Measurements from ENCODE around the gene SDCBP2. TPM values are rescaled to one million over a fixed set of nuclear protein-coding genes. Genes with fewer than 3 reads are reported as not detected.

Gene SDCBP2
- total RNA-seq, 1 experiment from 2014 or later, result 1.9 TPM

DNA sequence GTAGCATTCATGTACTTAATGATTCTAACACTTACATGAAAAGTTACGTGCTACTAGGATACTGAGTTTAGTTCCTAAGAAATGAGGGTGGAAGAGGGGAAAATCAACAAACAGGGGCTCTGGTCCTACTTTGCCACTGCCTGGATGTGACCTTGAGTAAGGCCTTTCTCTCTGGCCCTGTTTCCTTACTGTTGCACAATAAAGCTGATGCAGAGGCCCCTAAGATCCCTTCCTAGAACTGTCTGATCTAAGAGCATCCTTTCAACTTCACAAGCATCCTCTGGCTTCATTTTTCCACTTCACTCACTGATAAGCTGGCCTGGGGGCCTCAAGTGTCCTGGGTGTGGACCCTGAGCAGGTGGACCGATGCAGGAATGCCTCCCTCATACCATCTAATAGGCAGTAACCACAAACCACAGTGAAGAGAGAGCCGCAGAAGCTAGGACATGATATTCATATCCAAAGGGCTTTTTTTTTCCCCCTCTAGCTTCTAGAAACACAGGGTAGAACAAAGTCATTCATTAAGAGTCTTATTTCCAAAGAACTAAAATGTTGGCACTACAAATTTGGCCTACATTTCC lies 42.4 kb upstream of the SDCBP2 start:
- H3K4me1 Mint-ChIP-seq, result peaks cover 9 to 10% of the 10 kb centered on the region in 2 experiments
- Histone ChIP-seq H3K23ac (ENCODE audit: insufficient read length, low read depth, low read length) (no peak overlapping the region), H3K4me1 (ENCODE audit: insufficient read depth, low read length) (no peaks in the 10 kb centered on the region; the same call in 1 of the 2 replicates), H3K27ac (ENCODE audit: insufficient read length, low read depth, low read length) (no peak overlapping the region), H2BK15ac (ENCODE audit: low read depth, low read length) (no peak overlapping the region), H2BK12ac (ENCODE audit: insufficient read length, low read depth, low read length) (no peak overlapping the region), H3K23me2 (ENCODE audit: insufficient read length, low read depth, low read length, poor library complexity, severe bottlenecking) (no peaks in the 10 kb centered on the region), H3K9me3 (ENCODE audit: control insufficient read depth, low read depth, low read length) (no peaks in the 10 kb centered on the region), H2BK5ac (ENCODE audit: insufficient read length, low read length) (no peak overlapping the region), H2BK20ac (ENCODE audit: low read depth, low read length, poor library complexity, severe bottlenecking) (no peak overlapping the region), H3K18ac (ENCODE audit: insufficient read length, low read depth, low read length) (no peak overlapping the region), H3K9ac (ENCODE audit: extremely low read depth, insufficient read length, low read length) (no peak overlapping the region), H2AK5ac (ENCODE audit: insufficient read length, low read length) (no peak overlapping the region), H3K79me1 (ENCODE audit: insufficient read depth, low read depth, low read length, poor library complexity, severe bottlenecking) (peaks cover 9% of the 10 kb centered on the region), H2BK120ac (ENCODE audit: low read depth, low read length, poor library complexity, severe bottlenecking) (no peak overlapping the region), H4K20me1 (ENCODE audit: control insufficient read depth, insufficient read depth, insufficient read length) (no peaks in the 10 kb centered on the region), H3T11ph (ENCODE audit: low read length) (no peak overlapping the region), H3K56ac (ENCODE audit: insufficient read length, low read depth, low read length) (no peak overlapping the region), H3K4ac (ENCODE audit: low read depth, low read length) (no peak overlapping the region), H4K91ac (ENCODE audit: insufficient read length, low read depth, low read length) (no peak overlapping the region), H3K4me2 (ENCODE audit: insufficient read depth, insufficient read length, low read length) (no peak overlapping the region), H2AFZ (ENCODE audit: low read length) (no peak overlapping the region), H4K8ac (replicated peaks; ENCODE audit: insufficient read length, low read depth, low read length) (no peak overlapping the region), H3K79me2 (ENCODE audit: insufficient read depth, low read length) (peaks cover 7% of the 10 kb centered on the region), H3K14ac (ENCODE audit: insufficient read depth, low read length) (no peak overlapping the region), H4K5ac (ENCODE audit: insufficient read length, low read depth, low read length) (no peak overlapping the region), H3K27me3 (ENCODE audit: insufficient read depth, low read length) (no peaks in the 10 kb centered on the region)
- H3K27me3 Mint-ChIP-seq (ENCODE audit: low read depth), result no peaks in the 10 kb centered on the region
- H3K27ac Mint-ChIP-seq, result no peak overlapping the region
- DNase-seq, result no peak
- no CpG with 5 or more reads among the region's 3 CpGs for WGBS (ENCODE audit: extremely low coverage, insufficient read length, low lambda C conversion rate)
- H3K4me3 Mint-ChIP-seq, result no peak overlapping the region
- H3K36me3 Mint-ChIP-seq (ENCODE audit: insufficient read depth in 1 of 3, low read depth in 3 of 3), result peaks cover 18 to 71% (median 37%) of the 10 kb centered on the region in 3 experiments; a peak in 6 of 7 replicates
- peaks cover 0 to 3% of the 10 kb centered on the region in 2 experiments; a peak in 1 of 5 replicates for H3K9me3 Mint-ChIP-seq
- TF ChIP-seq, protein P1, sequence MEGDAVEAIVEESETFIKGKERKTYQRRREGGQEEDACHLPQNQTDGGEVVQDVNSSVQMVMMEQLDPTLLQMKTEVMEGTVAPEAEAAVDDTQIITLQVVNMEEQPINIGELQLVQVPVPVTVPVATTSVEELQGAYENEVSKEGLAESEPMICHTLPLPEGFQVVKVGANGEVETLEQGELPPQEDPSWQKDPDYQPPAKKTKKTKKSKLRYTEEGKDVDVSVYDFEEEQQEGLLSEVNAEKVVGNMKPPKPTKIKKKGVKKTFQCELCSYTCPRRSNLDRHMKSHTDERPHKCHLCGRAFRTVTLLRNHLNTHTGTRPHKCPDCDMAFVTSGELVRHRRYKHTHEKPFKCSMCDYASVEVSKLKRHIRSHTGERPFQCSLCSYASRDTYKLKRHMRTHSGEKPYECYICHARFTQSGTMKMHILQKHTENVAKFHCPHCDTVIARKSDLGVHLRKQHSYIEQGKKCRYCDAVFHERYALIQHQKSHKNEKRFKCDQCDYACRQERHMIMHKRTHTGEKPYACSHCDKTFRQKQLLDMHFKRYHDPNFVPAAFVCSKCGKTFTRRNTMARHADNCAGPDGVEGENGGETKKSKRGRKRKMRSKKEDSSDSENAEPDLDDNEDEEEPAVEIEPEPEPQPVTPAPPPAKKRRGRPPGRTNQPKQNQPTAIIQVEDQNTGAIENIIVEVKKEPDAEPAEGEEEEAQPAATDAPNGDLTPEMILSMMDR (conservative IDR thresholded peaks at IDR 0.05), result no peak

All from H9 (cell line).